Lower leg skin (tissue), 3 donors: ENCODE data around the gene CDC25C.

Source experiments
- POLR2A ChIP-seq, 2 donors: fragments of 450-650 bp; IDR thresholded peaks; one replicate each; pipeline ENCODE4 v1.6.1; 2016 to 2017; ENCODE audit warnings: antibody characterized with exemption in 2 of 2, mild to moderate bottlenecking in 1 of 2, moderate library complexity in 1 of 2
- TF ChIP-seq, protein P1 (sequence below), 3 donors: fragments of 450-650 bp; IDR thresholded peaks; one replicate each; pipeline ENCODE4 v1.5.1; 2016; ENCODE audit warnings: antibody characterized with exemption in 3 of 3, mild to moderate bottlenecking in 3 of 3, moderate library complexity in 2 of 3

DNA sequence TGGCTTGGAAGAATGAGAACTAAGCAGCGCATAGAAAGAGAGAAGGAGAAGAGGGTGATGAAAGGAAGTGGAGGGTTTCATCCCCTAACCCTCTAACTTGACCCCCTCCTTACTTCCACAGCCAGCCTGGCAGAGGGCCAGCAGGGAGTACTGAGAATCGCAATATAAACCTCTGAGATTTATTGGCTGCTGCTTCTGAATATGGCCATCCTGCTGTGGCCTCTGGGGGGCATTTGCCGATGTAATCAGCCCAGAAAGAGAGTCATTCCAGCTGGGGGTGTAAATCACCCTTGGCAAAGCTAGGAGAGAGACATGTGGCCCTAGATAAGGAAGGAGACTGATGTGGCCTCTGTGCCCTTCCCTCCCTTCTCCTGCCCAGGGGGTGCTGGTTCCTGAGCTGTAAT, 56.2 kb downstream of the CDC25C start:
- TF ChIP-seq, protein P1, sequence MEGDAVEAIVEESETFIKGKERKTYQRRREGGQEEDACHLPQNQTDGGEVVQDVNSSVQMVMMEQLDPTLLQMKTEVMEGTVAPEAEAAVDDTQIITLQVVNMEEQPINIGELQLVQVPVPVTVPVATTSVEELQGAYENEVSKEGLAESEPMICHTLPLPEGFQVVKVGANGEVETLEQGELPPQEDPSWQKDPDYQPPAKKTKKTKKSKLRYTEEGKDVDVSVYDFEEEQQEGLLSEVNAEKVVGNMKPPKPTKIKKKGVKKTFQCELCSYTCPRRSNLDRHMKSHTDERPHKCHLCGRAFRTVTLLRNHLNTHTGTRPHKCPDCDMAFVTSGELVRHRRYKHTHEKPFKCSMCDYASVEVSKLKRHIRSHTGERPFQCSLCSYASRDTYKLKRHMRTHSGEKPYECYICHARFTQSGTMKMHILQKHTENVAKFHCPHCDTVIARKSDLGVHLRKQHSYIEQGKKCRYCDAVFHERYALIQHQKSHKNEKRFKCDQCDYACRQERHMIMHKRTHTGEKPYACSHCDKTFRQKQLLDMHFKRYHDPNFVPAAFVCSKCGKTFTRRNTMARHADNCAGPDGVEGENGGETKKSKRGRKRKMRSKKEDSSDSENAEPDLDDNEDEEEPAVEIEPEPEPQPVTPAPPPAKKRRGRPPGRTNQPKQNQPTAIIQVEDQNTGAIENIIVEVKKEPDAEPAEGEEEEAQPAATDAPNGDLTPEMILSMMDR (IDR thresholded peaks at IDR 0.05), result no peak
- no peak for TF ChIP-seq POLR2A (IDR thresholded peaks at IDR 0.05)
